Caco-2 (cell line): Measurements from ENCODE around the gene PSORS1C1. TPM values are rescaled to one million over a fixed set of nuclear protein-coding genes. Genes with fewer than 3 reads are reported as not detected.
"Not testable (repeated sequence)": the region's sequence is repeated elsewhere in the genome, so short reads cannot be mapped to it uniquely, and the experiment has no call there.

Source experiments
- BruUV-seq: library from RNA; stranded (reverse); fragments of 400-500 nt; replicated peaks from 2 replicates; lab custom pipeline; 2021; lab: Mats Ljungman, UMichigan
- CTCF ChIA-PET: fragments of 300-600 bp; sonication (Branson Sonifier 250); formaldehyde crosslinking; loops from one replicate; lab custom pipeline; 2022; ENCODE audit warnings: antibody characterized with exemption; lab: Charles Lee
- POLR2A ChIA-PET: fragments of 300-600 bp; sonication (Branson Sonifier 250); formaldehyde crosslinking; loops from one replicate; lab custom pipeline; 2022; ENCODE audit warnings: antibody characterized with exemption; lab: Charles Lee
- DNase-seq, 2 experiments: peaks; one replicate each; pipeline versions ENCODE4 v3.0.0 to v3.0.0-alpha.2; 2020 to 2022
- H3K27me3 ChIP-seq: replicated peaks from 2 replicates; pipeline ENCODE4 v1.6.0; 2011; ENCODE audit warnings: low read length; ENCODE audit not compliant: control insufficient read depth, insufficient read depth
- H3K36me3 ChIP-seq: 2 replicates; pipeline ENCODE4 v1.5.1; 2011; ENCODE audit warnings: low read length; ENCODE audit not compliant: control insufficient read depth, insufficient read depth
- H3K4me1 ChIP-seq: fragments of 250-450 bp; sonication (Bioruptor Pico); 2 replicates; pipeline ENCODE4 v1.5.1; 2020; ENCODE audit warnings: mild to moderate bottlenecking
- H3K4me3 ChIP-seq: 2 replicates; pipeline ENCODE4 v1.5.1; 2011; ENCODE audit warnings: low read depth, mild to moderate bottlenecking, control low read depth, low read length
- H3K9me3 ChIP-seq: fragments of 250-450 bp; sonication (Bioruptor Pico); 2 replicates; pipeline ENCODE4 v1.5.1; 2020; ENCODE audit warnings: mild to moderate bottlenecking, moderate library complexity
- H3K27ac Mint-ChIP-seq: one replicate; pipeline ENCODE4 v1.8.0; 2022; ENCODE audit warnings: mixed read lengths; ENCODE audit not compliant: unreplicated experiment
- H3K27me3 Mint-ChIP-seq: one replicate; pipeline ENCODE4 v1.8.0; 2022; ENCODE audit warnings: mixed read lengths; ENCODE audit not compliant: insufficient read depth, unreplicated experiment
- H3K36me3 Mint-ChIP-seq: one replicate; pipeline ENCODE4 v1.8.0; 2022; ENCODE audit warnings: mild to moderate bottlenecking, mixed read lengths; ENCODE audit not compliant: insufficient read depth, unreplicated experiment
- H3K4me1 Mint-ChIP-seq: one replicate; pipeline ENCODE4 v1.8.0; 2022; ENCODE audit warnings: low read depth, mixed read lengths; ENCODE audit not compliant: unreplicated experiment
- H3K4me3 Mint-ChIP-seq: one replicate; pipeline ENCODE4 v1.8.0; 2022; ENCODE audit warnings: mild to moderate bottlenecking, moderate library complexity, mixed read lengths; ENCODE audit not compliant: unreplicated experiment
- H3K9me3 Mint-ChIP-seq: one replicate; pipeline ENCODE4 v1.8.0; 2022; ENCODE audit warnings: mixed read lengths; ENCODE audit not compliant: unreplicated experiment
- intact Hi-C: fragments of 100-400 bp; cut with micrococcal nuclease; formaldehyde crosslinking; loops from one replicate; pipeline ENCODE4 v1.10.0; 2022; ENCODE audit not compliant: unreplicated experiment
- total RNA-seq: library from RNA; stranded (reverse); gene quantifications from 2 replicates; pipeline ENCODE4 v1.2.3, GENCODE V29; 2022
- TF ChIP-seq, protein P1 (sequence below), 2 experiments: fragments of 200-600 bp in 1 of 2; IDR thresholded peaks; 1 replicate in 1 of 2; 2 replicates in 1 of 2; pipeline versions ENCODE4 v1.5.1 to v1.8.0; 2011 to 2022; ENCODE audit warnings: antibody characterized with exemption in 1 of 2, control low read depth in 1 of 2, inconsistent platforms in 1 of 2, low read depth in 1 of 2, low read length in 1 of 2, mild to moderate bottlenecking in 1 of 2, moderate library complexity in 1 of 2; ENCODE audit not compliant: insufficient read depth in 1 of 2, severe bottlenecking in 1 of 2, unreplicated experiment in 1 of 2

PSORS1C1 gene
- total RNA-seq, 1 experiment from 2014 or later: 0.75 TPM

DNA sequence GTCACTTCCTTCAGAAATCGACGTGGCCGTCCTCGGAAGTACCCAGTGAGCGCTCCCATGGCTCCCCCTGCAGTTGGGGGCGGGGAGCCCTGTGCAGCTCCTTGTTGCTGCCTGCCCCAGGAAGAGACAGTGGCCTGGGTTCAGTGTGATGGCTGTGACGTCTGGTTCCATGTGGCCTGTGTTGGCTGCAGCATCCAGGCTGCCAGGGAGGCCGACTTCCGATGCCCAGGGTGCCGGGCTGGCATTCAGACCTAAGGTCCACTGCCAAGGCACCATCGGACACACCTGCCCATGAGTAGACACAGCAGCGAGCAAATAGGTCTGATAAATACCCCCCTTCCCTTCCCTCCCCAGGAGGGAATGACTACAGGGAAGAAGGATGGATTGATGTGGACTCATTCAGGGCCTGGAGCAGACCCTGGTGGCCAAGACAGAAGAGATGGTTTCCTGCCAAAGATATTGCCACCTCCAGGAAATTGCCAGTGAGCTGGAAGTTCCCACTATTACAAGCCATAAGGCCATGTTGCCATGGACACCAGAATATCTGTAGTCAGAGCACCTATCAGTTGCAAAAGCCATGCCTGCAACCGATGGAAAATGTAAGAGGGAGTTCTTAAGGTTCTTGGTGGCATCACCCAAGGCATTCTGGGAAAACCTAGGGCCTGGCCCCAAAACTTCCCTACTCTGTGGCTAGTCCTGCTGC, 48.0 kb downstream of the PSORS1C1 start:
- BruUV-seq: no TSS peak
- H3K36me3 Mint-ChIP-seq: peaks cover 17% of the 10 kb centered on the region
- TF ChIP-seq, protein P1, sequence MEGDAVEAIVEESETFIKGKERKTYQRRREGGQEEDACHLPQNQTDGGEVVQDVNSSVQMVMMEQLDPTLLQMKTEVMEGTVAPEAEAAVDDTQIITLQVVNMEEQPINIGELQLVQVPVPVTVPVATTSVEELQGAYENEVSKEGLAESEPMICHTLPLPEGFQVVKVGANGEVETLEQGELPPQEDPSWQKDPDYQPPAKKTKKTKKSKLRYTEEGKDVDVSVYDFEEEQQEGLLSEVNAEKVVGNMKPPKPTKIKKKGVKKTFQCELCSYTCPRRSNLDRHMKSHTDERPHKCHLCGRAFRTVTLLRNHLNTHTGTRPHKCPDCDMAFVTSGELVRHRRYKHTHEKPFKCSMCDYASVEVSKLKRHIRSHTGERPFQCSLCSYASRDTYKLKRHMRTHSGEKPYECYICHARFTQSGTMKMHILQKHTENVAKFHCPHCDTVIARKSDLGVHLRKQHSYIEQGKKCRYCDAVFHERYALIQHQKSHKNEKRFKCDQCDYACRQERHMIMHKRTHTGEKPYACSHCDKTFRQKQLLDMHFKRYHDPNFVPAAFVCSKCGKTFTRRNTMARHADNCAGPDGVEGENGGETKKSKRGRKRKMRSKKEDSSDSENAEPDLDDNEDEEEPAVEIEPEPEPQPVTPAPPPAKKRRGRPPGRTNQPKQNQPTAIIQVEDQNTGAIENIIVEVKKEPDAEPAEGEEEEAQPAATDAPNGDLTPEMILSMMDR (IDR thresholded peaks at IDR 0.05; ENCODE audit: insufficient read depth in 1 of 2, low read depth in 1 of 2, low read length in 1 of 2, severe bottlenecking in 1 of 2, unreplicated experiment in 1 of 2): no peak
- intact Hi-C loops: no loop called here
- no peak overlapping the region for H3K27ac Mint-ChIP-seq
- DNase-seq: no peak
- Histone ChIP-seq H3K4me1 (peaks cover 6% of the 10 kb centered on the region; the same call in 1 of the 2 replicates), H3K36me3 (no peaks in the 10 kb centered on the region), H3K27me3 (no peaks in the 10 kb centered on the region), H3K9me3 (no peaks in the 10 kb centered on the region), H3K4me3 (no peak overlapping the region)
- H3K9me3 Mint-ChIP-seq: no peaks in the 10 kb centered on the region
- POLR2A ChIA-PET: no interaction called here
- no peaks in the 10 kb centered on the region for H3K4me1 Mint-ChIP-seq
- no peaks in the 10 kb centered on the region for H3K27me3 Mint-ChIP-seq
- H3K4me3 Mint-ChIP-seq: no peak overlapping the region
- CTCF ChIA-PET: interaction anchor here (0.6 kb wide), 1 partner anchor 21 kb away, joined by 5 read pairs; no protein-coding TSS in a partner anchor

DNA sequence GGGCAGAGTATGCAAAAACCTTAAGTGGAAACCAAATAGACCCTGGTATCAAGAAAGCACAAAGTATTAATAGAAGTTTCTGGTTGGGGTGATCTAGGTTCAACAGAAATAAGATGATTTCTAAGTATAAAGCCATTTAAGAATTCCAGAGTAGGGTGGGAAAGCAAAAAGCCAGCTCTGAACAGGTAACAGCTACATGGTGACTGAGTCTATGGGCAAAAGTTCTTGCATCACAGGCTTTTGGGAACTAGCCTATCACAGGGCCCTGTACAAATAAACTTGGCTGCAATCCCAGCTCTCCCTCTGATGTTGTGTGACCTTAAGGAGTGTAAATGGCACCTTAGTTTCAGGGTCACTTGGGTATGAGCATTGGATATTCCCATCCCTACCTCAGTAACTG, 49.3 kb downstream of the PSORS1C1 start:
- ChIA-PET POLR2A (no interaction called here), CTCF (no interaction called here)
- no peaks in the 10 kb centered on the region for H3K9me3 ChIP-seq
- H3K27me3 ChIP-seq: no peaks in the 10 kb centered on the region
- H3K4me1 ChIP-seq: peaks cover 6% of the 10 kb centered on the region; the same call in 1 of the 2 replicates
- Mint-ChIP-seq H3K4me3 (no peak overlapping the region), H3K36me3 (peaks cover 11% of the 10 kb centered on the region), H3K27ac (no peak overlapping the region), H3K9me3 (no peaks in the 10 kb centered on the region), H3K4me1 (no peaks in the 10 kb centered on the region), H3K27me3 (no peaks in the 10 kb centered on the region)
- TF ChIP-seq, protein P1 (IDR thresholded peaks at IDR 0.05; ENCODE audit: insufficient read depth in 1 of 2, low read depth in 1 of 2, low read length in 1 of 2, severe bottlenecking in 1 of 2, unreplicated experiment in 1 of 2): no peak
- no peak overlapping the region for H3K4me3 ChIP-seq
- no peaks in the 10 kb centered on the region for H3K36me3 ChIP-seq
- intact Hi-C loops: no loop called here
- no peak for DNase-seq
- no TSS peak for BruUV-seq

DNA sequence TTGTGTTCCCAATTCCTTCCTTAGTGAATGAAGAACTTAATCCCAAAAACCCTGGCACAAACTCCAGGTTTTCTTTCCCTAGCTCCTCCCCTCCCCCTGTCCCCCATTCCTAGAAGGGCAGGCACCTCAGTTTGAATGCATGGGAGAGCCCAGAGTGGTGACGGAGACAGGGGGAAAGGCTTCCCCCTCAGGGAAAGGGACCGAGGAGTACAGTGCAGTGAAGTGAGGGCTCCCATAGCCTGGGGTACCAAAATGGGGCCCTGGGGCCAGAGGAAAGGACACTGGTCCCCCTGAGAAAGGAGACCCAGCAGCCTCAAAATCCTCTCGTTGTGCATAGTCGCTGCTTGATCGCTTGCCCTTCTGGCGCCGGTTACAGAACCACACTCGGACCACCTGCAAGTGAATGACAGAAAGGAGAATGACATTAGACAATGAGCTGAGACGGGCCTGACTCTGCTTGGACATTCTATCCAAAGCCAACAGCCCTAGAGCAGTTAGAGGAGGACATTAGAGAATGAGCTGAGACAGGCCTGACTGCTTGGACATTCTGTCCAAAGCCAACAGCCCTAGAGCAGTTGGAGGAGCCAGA, 50.0 kb downstream of the PSORS1C1 start:
- BruUV-seq, H3K27me3 Mint-ChIP-seq, CTCF ChIA-PET, H3K36me3 ChIP-seq, H3K27me3 ChIP-seq, DNase-seq, intact Hi-C loops, POLR2A ChIA-PET, H3K4me3 Mint-ChIP-seq, H3K9me3 Mint-ChIP-seq, H3K9me3 ChIP-seq, H3K4me3 ChIP-seq, H3K27ac Mint-ChIP-seq, H3K4me1 Mint-ChIP-seq, H3K4me1 ChIP-seq: not testable (repeated sequence)
- H3K36me3 Mint-ChIP-seq: peaks cover 11% of the 10 kb centered on the region

DNA sequence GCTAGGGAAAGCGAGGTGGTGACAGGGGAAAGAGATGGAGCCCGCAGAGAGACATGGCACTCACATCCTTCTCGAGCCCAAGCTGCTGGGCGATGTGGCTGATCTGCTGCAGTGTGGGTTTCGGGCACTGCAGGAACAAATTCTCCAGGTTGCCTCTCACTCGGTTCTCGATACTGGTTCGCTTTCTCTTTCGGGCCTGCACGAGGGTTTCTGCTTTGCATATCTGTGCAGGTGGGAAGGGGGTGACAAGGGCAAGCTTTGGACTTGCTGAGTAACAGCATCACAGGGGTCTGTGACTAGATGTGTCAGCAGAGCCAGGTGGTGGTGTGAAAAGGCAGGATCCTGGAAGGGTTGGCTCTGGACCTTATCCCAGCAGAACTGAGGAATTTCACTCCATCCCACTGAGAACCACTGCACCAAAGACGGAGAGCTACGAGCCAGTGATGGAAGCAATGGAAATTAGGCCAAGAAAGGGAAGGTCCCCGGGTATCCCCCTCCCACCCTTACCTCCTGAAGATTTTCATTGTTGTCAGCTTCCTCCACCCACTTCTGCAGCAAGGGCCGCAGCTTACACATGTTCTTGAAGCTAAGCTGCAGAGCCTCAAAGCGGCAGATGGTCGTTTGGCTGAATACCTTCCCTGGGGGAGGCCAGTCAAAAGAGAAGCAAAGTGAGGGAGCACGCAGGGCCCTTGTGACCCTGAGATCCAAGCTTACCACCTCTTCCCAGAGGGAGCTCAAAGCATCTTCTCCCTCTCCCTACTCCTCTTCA, 50.6 kb downstream of the PSORS1C1 start:
- H3K27me3 Mint-ChIP-seq, intact Hi-C loops, POLR2A ChIA-PET, H3K4me1 ChIP-seq, BruUV-seq, H3K27me3 ChIP-seq, H3K4me3 ChIP-seq, H3K9me3 ChIP-seq, DNase-seq, CTCF ChIA-PET, H3K9me3 Mint-ChIP-seq, H3K4me1 Mint-ChIP-seq, H3K36me3 ChIP-seq, H3K27ac Mint-ChIP-seq, H3K4me3 Mint-ChIP-seq: not testable (repeated sequence)
- H3K36me3 Mint-ChIP-seq: peaks cover 11% of the 10 kb centered on the region
